SK-N-SH (cell line): Measurements from ENCODE around the gene ARL3.

Source experiments
- CTCF ChIP-seq: fragments of 200-600 bp; sonication (generic); IDR thresholded peaks from 2 replicates; pipeline ENCODE4 v1.6.1; 2017; ENCODE audit warnings: antibody characterized with exemption, mild to moderate bottlenecking, moderate library complexity
- EP300 ChIP-seq, 2 experiments: IDR thresholded peaks; 2 replicates each; pipeline versions ENCODE4 v1.4.0 to v1.6.1; 2012; ENCODE audit warnings: borderline replicate concordance in 1 of 2, low read depth in 1 of 2, low read length in 1 of 2
- EZH2phosphoT487 ChIP-seq: fragments of 200-600 bp; sonication (generic); IDR thresholded peaks from 2 replicates; pipeline ENCODE4 v1.6.1; 2017; ENCODE audit warnings: low read depth, mixed run types, mild to moderate bottlenecking, antibody characterized with exemption, moderate library complexity, borderline replicate concordance
- IRF3 ChIP-seq: fragments of 150-350 bp; IDR thresholded peaks from 2 replicates; pipeline ENCODE4 v1.6.1; 2016; ENCODE audit warnings: mild to moderate bottlenecking, low read depth, low read length
- NFIC ChIP-seq: IDR thresholded peaks from 2 replicates; pipeline ENCODE4 v1.4.0; 2012; ENCODE audit warnings: borderline replicate concordance
- TAF1 ChIP-seq: IDR thresholded peaks from 2 replicates; pipeline ENCODE4 v1.6.1; 2012; ENCODE audit warnings: low read depth, mild to moderate bottlenecking, low read length, moderate library complexity, borderline replicate concordance

GRCh38 chr10:102727037-102727818 is 13.0 kb upstream of the ARL3 start:
- TF ChIP-seq CTCF (no peak), NFIC (no peak), TAF1 (no peak), IRF3 (no peak), EP300 (IDR thresholded peaks at IDR 0.05; ENCODE audit: borderline replicate concordance in 1 of 2, low read depth in 1 of 2, low read length in 1 of 2) (no peak), EZH2phosphoT487 (no peak)
